ENCODE results near the gene ATAD3A.

- TF ChIP-seq RCOR1 (IDR thresholded peaks at IDR 0.05; ENCODE audit: low read length) (no peak), EP300 (IDR thresholded peaks at IDR 0.05; ENCODE audit: borderline replicate concordance in 1 of 2, low read depth in 1 of 2, low read length in 1 of 2) (no peak), FOXM1 (IDR thresholded peaks at IDR 0.05; ENCODE audit: low read depth) (no peak), CTCF (IDR thresholded peaks at IDR 0.05) (no peak), MAX (IDR thresholded peaks at IDR 0.05; ENCODE audit: low read depth) (no peak), ELF1 (IDR thresholded peaks at IDR 0.05) (no peak), MXI1 (IDR thresholded peaks at IDR 0.05; ENCODE audit: low read depth, low read length) (no peak), SMC3 (IDR thresholded peaks at IDR 0.05; ENCODE audit: low read depth, low read length) (no peak), RFX5 (IDR thresholded peaks at IDR 0.05; ENCODE audit: low read length) (no peak), TAF1 (IDR thresholded peaks at IDR 0.05; ENCODE audit: borderline replicate concordance, low read depth, low read length) (no peak), EZH2phosphoT487 (IDR thresholded peaks at IDR 0.05; ENCODE audit: borderline replicate concordance, low read depth) (no peak)
These were observed 39.7 kb downstream of the ATAD3A start for GRCh38 chr1:1551524-1552262.
